Calu3 (cell line): ENCODE measurements around the gene CDO1. TPM values are rescaled to one million over a fixed set of nuclear protein-coding genes. Genes with fewer than 3 reads are reported as not detected.

ENCODE experiments used
- BruUV-seq: library from RNA; stranded (reverse); fragments of 400-500 nt; replicated peaks from 2 replicates; lab custom pipeline; 2021; lab: Mats Ljungman, UMichigan
- CTCF ChIA-PET: fragments of 300-600 bp; sonication (Branson Sonifier 250); formaldehyde crosslinking; loops from one replicate; lab custom pipeline; 2022; ENCODE audit warnings: antibody characterized with exemption; lab: Charles Lee
- DNase-seq: peaks from one replicate; pipeline ENCODE4 v3.0.0; 2022
- H3K27ac Mint-ChIP-seq: one replicate; pipeline ENCODE4 v1.8.0; 2022; ENCODE audit warnings: mixed read lengths; ENCODE audit not compliant: unreplicated experiment
- H3K27me3 Mint-ChIP-seq: one replicate; pipeline ENCODE4 v1.8.0; 2022; ENCODE audit warnings: mixed read lengths; ENCODE audit not compliant: unreplicated experiment
- H3K36me3 Mint-ChIP-seq: one replicate; pipeline ENCODE4 v1.8.0; 2022; ENCODE audit warnings: mild to moderate bottlenecking, moderate library complexity, mixed read lengths; ENCODE audit not compliant: insufficient read depth, unreplicated experiment
- H3K4me1 Mint-ChIP-seq: one replicate; pipeline ENCODE4 v1.8.0; 2022; ENCODE audit warnings: mild to moderate bottlenecking, low read depth, mixed read lengths; ENCODE audit not compliant: unreplicated experiment
- H3K4me3 Mint-ChIP-seq: one replicate; pipeline ENCODE4 v1.8.0; 2022; ENCODE audit warnings: mild to moderate bottlenecking, low read depth, moderate library complexity, mixed read lengths; ENCODE audit not compliant: unreplicated experiment
- H3K9me3 Mint-ChIP-seq: one replicate; pipeline ENCODE4 v1.8.0; 2022; ENCODE audit warnings: low read depth, mixed read lengths; ENCODE audit not compliant: unreplicated experiment
- CTCF ChIP-seq: fragments of 200-600 bp; IDR thresholded peaks from one replicate; pipeline ENCODE4 v1.8.0; 2022; ENCODE audit warnings: antibody characterized with exemption; ENCODE audit not compliant: unreplicated experiment
- intact Hi-C: fragments of 100-400 bp; cut with micrococcal nuclease; formaldehyde crosslinking; loops from one replicate; pipeline ENCODE4 v1.10.0; 2022; ENCODE audit not compliant: unreplicated experiment
- total RNA-seq: library from RNA; stranded (reverse); gene quantifications from 2 replicates; pipeline ENCODE4 v1.2.3, GENCODE V29; 2022

CDO1 gene
- total RNA-seq, 1 experiment from 2014 or later = not detected

GRCh38 chr5:115815693-115816225 is 700 bp downstream of the CDO1 start:
- BruUV-seq = no TSS peak
- Mint-ChIP-seq H3K36me3 (no peaks in the 10 kb centered on the region), H3K27ac (no peak overlapping the region), H3K27me3 (peaks cover 24% of the 10 kb centered on the region), H3K4me1 (no peaks in the 10 kb centered on the region), H3K9me3 (no peaks in the 10 kb centered on the region), H3K4me3 (peak overlapping the region; percentile 26)
- TF ChIP-seq CTCF = no peak
- intact Hi-C loops = no loop called here
- CTCF ChIA-PET = interaction anchor here (0.7 kb wide), 1 partner anchor 131 kb away, joined by 3 read pairs; no protein-coding TSS in a partner anchor
- no peak for DNase-seq

GRCh38 chr5:115815006-115815692 is 1.3 kb downstream of the CDO1 start:
- Mint-ChIP-seq H3K36me3 (no peaks in the 10 kb centered on the region), H3K4me1 (no peaks in the 10 kb centered on the region), H3K27me3 (peaks cover 24% of the 10 kb centered on the region), H3K4me3 (peak overlapping the region; percentile 26), H3K27ac (no peak overlapping the region), H3K9me3 (no peaks in the 10 kb centered on the region)
- no peak for DNase-seq
- CTCF ChIA-PET = no interaction called here
- intact Hi-C loops = no loop called here
- BruUV-seq = no TSS peak
- TF ChIP-seq CTCF = no peak

- DNase-seq = no peak
- no peak for TF ChIP-seq CTCF
- CTCF ChIA-PET = interaction anchor here (0.6 kb wide), 1 partner anchor 182 kb away, joined by 5 read pairs; no protein-coding TSS in a partner anchor
- intact Hi-C loops = no loop called here
- peaks cover 24% of the 10 kb centered on the region for H3K27me3 Mint-ChIP-seq
- no TSS peak for BruUV-seq
- no peaks in the 10 kb centered on the region for H3K36me3 Mint-ChIP-seq
- no peaks in the 10 kb centered on the region for H3K4me1 Mint-ChIP-seq
- no peak overlapping the region for H3K4me3 Mint-ChIP-seq
- no peaks in the 10 kb centered on the region for H3K9me3 Mint-ChIP-seq
- no peak overlapping the region for H3K27ac Mint-ChIP-seq
These were observed 2.7 kb downstream of the CDO1 start for GRCh38 chr5:115813719-115814118.

- peaks cover 5% of the 10 kb centered on the region for H3K4me1 Mint-ChIP-seq
- no peak for DNase-seq
- CTCF ChIA-PET = no interaction called here
- BruUV-seq = no TSS peak
- H3K9me3 Mint-ChIP-seq = peaks cover 3% of the 10 kb centered on the region
- no peak for TF ChIP-seq CTCF
- no peak overlapping the region for H3K4me3 Mint-ChIP-seq
- peaks cover 24% of the 10 kb centered on the region for H3K27me3 Mint-ChIP-seq
- no peaks in the 10 kb centered on the region for H3K36me3 Mint-ChIP-seq
- intact Hi-C loops = no loop called here
- no peak overlapping the region for H3K27ac Mint-ChIP-seq
These were observed 4.1 kb downstream of the CDO1 start for GRCh38 chr5:115812372-115812771.
